ENCODE data around the gene SLC25A44.
"Not testable (repeated sequence)": the region's sequence is repeated elsewhere in the genome, so short reads cannot be mapped to it uniquely, and the experiment has no call there.

The SLC25A44 gene

GRCh38 chr1:156163712-156164111, 30.2 kb upstream of the SLC25A44 start:
- DNase-seq (ENCODE audit: low read depth in 2 of 2) = no peak

GRCh38 chr1:156164125-156164831, 29.6 kb upstream of the SLC25A44 start:
- DNase-seq (ENCODE audit: low read depth in 2 of 2) = no peak

- no peak for DNase-seq (ENCODE audit: low read depth in 2 of 2)
Measured at GRCh38 chr1:156165083-156165482, 28.8 kb upstream of the SLC25A44 start.

- peak; percentile 40 to 47 for DNase-seq (ENCODE audit: low read depth in 2 of 2)
Measured at GRCh38 chr1:156167536-156167935, 26.4 kb upstream of the SLC25A44 start.

GRCh38 chr1:156172696-156173470, 21.0 kb upstream of the SLC25A44 start:
- no peak for DNase-seq (ENCODE audit: low read depth in 2 of 2)

GRCh38 chr1:156176610-156177210, 17.2 kb upstream of the SLC25A44 start:
- DNase-seq (ENCODE audit: low read depth in 2 of 2) = no peak

GRCh38 chr1:156177919-156178654, 15.8 kb upstream of the SLC25A44 start:
- DNase-seq (ENCODE audit: low read depth in 2 of 2) = no peak

- no peak for DNase-seq (ENCODE audit: low read depth in 2 of 2)
Measured at GRCh38 chr1:156180471-156180870, 13.4 kb upstream of the SLC25A44 start.

- not testable (repeated sequence) for DNase-seq (ENCODE audit: low read depth in 2 of 2)
Measured at GRCh38 chr1:156181391-156181924, 12.4 kb upstream of the SLC25A44 start.

GRCh38 chr1:156182010-156182779, 11.7 kb upstream of the SLC25A44 start:
- DNase-seq (ENCODE audit: low read depth in 2 of 2) = not testable (repeated sequence)

- DNase-seq (ENCODE audit: low read depth in 2 of 2) = not testable (repeated sequence)
Measured at GRCh38 chr1:156186347-156187177, 7.3 kb upstream of the SLC25A44 start.

- not testable (repeated sequence) for DNase-seq (ENCODE audit: low read depth in 2 of 2)
Measured at GRCh38 chr1:156190265-156190664, 3.6 kb upstream of the SLC25A44 start.

GRCh38 chr1:156191292-156191964, 2.5 kb upstream of the SLC25A44 start:
- DNase-seq (ENCODE audit: low read depth in 2 of 2) = no peak

GRCh38 chr1:156193208-156193487, 756 bp upstream of the SLC25A44 start:
- DNase-seq (ENCODE audit: low read depth in 2 of 2) = no peak

- DNase-seq (ENCODE audit: low read depth in 2 of 2) = no peak
Measured at GRCh38 chr1:156194300-156194652, 372 bp downstream of the SLC25A44 start.

GRCh38 chr1:156195853-156196252, 1.9 kb downstream of the SLC25A44 start:
- no peak for DNase-seq (ENCODE audit: low read depth in 2 of 2)

GRCh38 chr1:156196445-156196844, 2.5 kb downstream of the SLC25A44 start:
- DNase-seq (ENCODE audit: low read depth in 2 of 2) = no peak

GRCh38 chr1:156198831-156199349, 5.0 kb downstream of the SLC25A44 start:
- no peak for DNase-seq (ENCODE audit: low read depth in 2 of 2)

- no peak for DNase-seq (ENCODE audit: low read depth in 2 of 2)
Measured at GRCh38 chr1:156200044-156200443, 6.1 kb downstream of the SLC25A44 start.

GRCh38 chr1:156203331-156203730, 9.4 kb downstream of the SLC25A44 start:
- no peak for DNase-seq (ENCODE audit: low read depth in 2 of 2)

Measured in fibroblast of skin of left quadriceps (primary cell).